ENCODE measurements around the gene A1BG.

DNA sequence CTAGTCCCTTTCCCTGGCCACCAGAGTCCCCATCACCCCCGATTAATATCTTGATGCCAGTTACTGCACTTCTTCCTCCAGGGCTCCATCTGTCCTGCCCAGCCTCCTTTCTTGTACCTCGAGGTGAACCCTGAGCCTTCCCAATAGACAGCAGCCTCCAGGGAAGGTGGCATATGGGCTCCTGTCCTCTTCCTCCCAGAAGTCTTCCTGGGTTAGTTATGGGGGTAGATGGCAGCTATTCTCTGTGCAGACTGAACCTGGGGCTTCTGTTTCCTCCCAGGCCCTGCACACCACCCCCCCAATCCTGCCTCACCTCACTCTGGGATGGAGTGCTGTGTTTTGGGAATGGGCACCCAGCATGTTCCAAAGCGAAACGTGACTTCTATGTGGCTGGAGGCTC, 44.8 kb upstream of the A1BG start:
- TF ChIP-seq ZFX (IDR thresholded peaks at IDR 0.05; ENCODE audit: borderline replicate concordance), result no peak
- TF ChIP-seq, protein P1, sequence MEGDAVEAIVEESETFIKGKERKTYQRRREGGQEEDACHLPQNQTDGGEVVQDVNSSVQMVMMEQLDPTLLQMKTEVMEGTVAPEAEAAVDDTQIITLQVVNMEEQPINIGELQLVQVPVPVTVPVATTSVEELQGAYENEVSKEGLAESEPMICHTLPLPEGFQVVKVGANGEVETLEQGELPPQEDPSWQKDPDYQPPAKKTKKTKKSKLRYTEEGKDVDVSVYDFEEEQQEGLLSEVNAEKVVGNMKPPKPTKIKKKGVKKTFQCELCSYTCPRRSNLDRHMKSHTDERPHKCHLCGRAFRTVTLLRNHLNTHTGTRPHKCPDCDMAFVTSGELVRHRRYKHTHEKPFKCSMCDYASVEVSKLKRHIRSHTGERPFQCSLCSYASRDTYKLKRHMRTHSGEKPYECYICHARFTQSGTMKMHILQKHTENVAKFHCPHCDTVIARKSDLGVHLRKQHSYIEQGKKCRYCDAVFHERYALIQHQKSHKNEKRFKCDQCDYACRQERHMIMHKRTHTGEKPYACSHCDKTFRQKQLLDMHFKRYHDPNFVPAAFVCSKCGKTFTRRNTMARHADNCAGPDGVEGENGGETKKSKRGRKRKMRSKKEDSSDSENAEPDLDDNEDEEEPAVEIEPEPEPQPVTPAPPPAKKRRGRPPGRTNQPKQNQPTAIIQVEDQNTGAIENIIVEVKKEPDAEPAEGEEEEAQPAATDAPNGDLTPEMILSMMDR (IDR thresholded peaks at IDR 0.05), result no peak
